ENCODE results near the gene NSUN6. TPM values are rescaled to one million over a fixed set of nuclear protein-coding genes. Genes with fewer than 3 reads are reported as not detected.

The NSUN6 gene
- total and polyA plus RNA-seq, 3 donors from 2014 or later, result 34.7 to 73.0 (median 50.2) TPM

GRCh38 chr10:18658271-18659124, 7.1 kb upstream of the NSUN6 start:
- Histone ChIP-seq H3K4me1 (peaks cover 18% of the 10 kb centered on the region), H3K36me3 (ENCODE audit: low read depth, missing control alignments) (no peaks in the 10 kb centered on the region), H3K27ac (peak overlapping the region; percentile 94 to 99), H3K4me3 (peak overlapping the region; percentile 85 to 91), H3K9me3 (no peaks in the 10 kb centered on the region), H3K27me3 (no peaks in the 10 kb centered on the region)
- DNase-seq, result peak; percentile 43
- no peak for TF ChIP-seq CTCF (IDR thresholded peaks at IDR 0.05)
- TF ChIP-seq POLR2A (IDR thresholded peaks at IDR 0.05), result no peak
- 0 to 4% methylated on average over 23 of the region's 23 CpGs for WGBS, 2 donors
- intact Hi-C loops (cut with DNase I; ENCODE audit: low total_unique reads), result no loop called here

- Histone ChIP-seq H3K36me3 (ENCODE audit: low read depth, missing control alignments) (no peaks in the 10 kb centered on the region), H3K4me3 (no peak overlapping the region), H3K9me3 (no peaks in the 10 kb centered on the region), H3K27ac (no peak overlapping the region), H3K27me3 (no peaks in the 10 kb centered on the region), H3K4me1 (peaks cover 18% of the 10 kb centered on the region)
- WGBS, 2 donors, result 68 to 74% methylated on average over 3 of the region's 3 CpGs
- no peak for DNase-seq
- TF ChIP-seq POLR2A (IDR thresholded peaks at IDR 0.05) (no peak), CTCF (IDR thresholded peaks at IDR 0.05) (no peak)
- intact Hi-C loops (cut with DNase I; ENCODE audit: low total_unique reads), result no loop called here
Observed at GRCh38 chr10:18656724-18657123, 5.3 kb upstream of the NSUN6 start.

- no peak for DNase-seq
- Histone ChIP-seq H3K27ac (no peak overlapping the region), H3K4me1 (peaks cover 15% of the 10 kb centered on the region), H3K36me3 (ENCODE audit: low read depth, missing control alignments) (no peaks in the 10 kb centered on the region), H3K9me3 (no peaks in the 10 kb centered on the region), H3K4me3 (no peak overlapping the region), H3K27me3 (no peaks in the 10 kb centered on the region)
- 95 to 98% methylated on average over 3 of the region's 3 CpGs for WGBS, 2 donors
- TF ChIP-seq CTCF (IDR thresholded peaks at IDR 0.05), result no peak
- TF ChIP-seq POLR2A (IDR thresholded peaks at IDR 0.05), result no peak
- intact Hi-C loops (cut with DNase I; ENCODE audit: low total_unique reads), result no loop called here
Observed at GRCh38 chr10:18653112-18653511, 1.7 kb upstream of the NSUN6 start.

- WGBS, 2 donors, result 1 to 6% methylated on average over 6 of the region's 6 CpGs
- peaks cover 9% of the 10 kb centered on the region for H3K4me1 ChIP-seq
- no peak overlapping the region for H3K27ac ChIP-seq
- H3K4me3 ChIP-seq, result peak overlapping the region; percentile 75 to 83
- no peaks in the 10 kb centered on the region for H3K27me3 ChIP-seq
- no peak for TF ChIP-seq CTCF (IDR thresholded peaks at IDR 0.05)
- H3K9me3 ChIP-seq, result no peaks in the 10 kb centered on the region
- H3K36me3 ChIP-seq (ENCODE audit: low read depth, missing control alignments), result no peaks in the 10 kb centered on the region
- intact Hi-C loops (cut with DNase I; ENCODE audit: low total_unique reads), result no loop called here
- no peak for DNase-seq
Observed at GRCh38 chr10:18650404-18650997, 886 bp downstream of the NSUN6 start.

Data from testis (tissue), 3 donors.